ENCODE data around the gene TRIM17. TPM values are rescaled to one million over a fixed set of nuclear protein-coding genes. Genes with fewer than 3 reads are reported as not detected.

TRIM17 gene
- total and polyA plus RNA-seq, 2 of the 8 experiments (the other 6 are each of a cell fraction or from before 2014, with no cell fraction given), result 1.1 to 2.2 TPM

DNA sequence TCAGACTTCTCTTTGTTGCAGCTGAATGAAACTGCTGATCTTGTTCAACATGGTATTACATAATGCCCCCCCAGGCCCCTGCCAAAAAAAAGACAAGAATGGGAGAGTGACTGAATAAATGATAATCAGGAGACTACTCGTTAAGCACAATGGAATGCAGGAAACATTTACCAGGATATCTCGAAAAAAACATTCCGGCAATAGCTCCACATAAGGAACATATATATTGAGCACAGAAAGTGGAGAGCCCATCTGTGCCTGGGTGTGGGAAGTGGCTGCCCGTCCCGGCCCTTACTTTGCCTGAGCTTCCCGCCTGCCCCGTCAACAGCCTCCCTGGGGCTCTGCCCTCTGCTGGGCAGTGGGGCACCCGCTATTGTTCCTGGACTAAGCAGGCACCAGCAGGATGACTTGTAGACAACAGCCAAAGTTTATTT lies 23.4 kb downstream of the TRIM17 start (continued):
- TF ChIP-seq, protein P1, sequence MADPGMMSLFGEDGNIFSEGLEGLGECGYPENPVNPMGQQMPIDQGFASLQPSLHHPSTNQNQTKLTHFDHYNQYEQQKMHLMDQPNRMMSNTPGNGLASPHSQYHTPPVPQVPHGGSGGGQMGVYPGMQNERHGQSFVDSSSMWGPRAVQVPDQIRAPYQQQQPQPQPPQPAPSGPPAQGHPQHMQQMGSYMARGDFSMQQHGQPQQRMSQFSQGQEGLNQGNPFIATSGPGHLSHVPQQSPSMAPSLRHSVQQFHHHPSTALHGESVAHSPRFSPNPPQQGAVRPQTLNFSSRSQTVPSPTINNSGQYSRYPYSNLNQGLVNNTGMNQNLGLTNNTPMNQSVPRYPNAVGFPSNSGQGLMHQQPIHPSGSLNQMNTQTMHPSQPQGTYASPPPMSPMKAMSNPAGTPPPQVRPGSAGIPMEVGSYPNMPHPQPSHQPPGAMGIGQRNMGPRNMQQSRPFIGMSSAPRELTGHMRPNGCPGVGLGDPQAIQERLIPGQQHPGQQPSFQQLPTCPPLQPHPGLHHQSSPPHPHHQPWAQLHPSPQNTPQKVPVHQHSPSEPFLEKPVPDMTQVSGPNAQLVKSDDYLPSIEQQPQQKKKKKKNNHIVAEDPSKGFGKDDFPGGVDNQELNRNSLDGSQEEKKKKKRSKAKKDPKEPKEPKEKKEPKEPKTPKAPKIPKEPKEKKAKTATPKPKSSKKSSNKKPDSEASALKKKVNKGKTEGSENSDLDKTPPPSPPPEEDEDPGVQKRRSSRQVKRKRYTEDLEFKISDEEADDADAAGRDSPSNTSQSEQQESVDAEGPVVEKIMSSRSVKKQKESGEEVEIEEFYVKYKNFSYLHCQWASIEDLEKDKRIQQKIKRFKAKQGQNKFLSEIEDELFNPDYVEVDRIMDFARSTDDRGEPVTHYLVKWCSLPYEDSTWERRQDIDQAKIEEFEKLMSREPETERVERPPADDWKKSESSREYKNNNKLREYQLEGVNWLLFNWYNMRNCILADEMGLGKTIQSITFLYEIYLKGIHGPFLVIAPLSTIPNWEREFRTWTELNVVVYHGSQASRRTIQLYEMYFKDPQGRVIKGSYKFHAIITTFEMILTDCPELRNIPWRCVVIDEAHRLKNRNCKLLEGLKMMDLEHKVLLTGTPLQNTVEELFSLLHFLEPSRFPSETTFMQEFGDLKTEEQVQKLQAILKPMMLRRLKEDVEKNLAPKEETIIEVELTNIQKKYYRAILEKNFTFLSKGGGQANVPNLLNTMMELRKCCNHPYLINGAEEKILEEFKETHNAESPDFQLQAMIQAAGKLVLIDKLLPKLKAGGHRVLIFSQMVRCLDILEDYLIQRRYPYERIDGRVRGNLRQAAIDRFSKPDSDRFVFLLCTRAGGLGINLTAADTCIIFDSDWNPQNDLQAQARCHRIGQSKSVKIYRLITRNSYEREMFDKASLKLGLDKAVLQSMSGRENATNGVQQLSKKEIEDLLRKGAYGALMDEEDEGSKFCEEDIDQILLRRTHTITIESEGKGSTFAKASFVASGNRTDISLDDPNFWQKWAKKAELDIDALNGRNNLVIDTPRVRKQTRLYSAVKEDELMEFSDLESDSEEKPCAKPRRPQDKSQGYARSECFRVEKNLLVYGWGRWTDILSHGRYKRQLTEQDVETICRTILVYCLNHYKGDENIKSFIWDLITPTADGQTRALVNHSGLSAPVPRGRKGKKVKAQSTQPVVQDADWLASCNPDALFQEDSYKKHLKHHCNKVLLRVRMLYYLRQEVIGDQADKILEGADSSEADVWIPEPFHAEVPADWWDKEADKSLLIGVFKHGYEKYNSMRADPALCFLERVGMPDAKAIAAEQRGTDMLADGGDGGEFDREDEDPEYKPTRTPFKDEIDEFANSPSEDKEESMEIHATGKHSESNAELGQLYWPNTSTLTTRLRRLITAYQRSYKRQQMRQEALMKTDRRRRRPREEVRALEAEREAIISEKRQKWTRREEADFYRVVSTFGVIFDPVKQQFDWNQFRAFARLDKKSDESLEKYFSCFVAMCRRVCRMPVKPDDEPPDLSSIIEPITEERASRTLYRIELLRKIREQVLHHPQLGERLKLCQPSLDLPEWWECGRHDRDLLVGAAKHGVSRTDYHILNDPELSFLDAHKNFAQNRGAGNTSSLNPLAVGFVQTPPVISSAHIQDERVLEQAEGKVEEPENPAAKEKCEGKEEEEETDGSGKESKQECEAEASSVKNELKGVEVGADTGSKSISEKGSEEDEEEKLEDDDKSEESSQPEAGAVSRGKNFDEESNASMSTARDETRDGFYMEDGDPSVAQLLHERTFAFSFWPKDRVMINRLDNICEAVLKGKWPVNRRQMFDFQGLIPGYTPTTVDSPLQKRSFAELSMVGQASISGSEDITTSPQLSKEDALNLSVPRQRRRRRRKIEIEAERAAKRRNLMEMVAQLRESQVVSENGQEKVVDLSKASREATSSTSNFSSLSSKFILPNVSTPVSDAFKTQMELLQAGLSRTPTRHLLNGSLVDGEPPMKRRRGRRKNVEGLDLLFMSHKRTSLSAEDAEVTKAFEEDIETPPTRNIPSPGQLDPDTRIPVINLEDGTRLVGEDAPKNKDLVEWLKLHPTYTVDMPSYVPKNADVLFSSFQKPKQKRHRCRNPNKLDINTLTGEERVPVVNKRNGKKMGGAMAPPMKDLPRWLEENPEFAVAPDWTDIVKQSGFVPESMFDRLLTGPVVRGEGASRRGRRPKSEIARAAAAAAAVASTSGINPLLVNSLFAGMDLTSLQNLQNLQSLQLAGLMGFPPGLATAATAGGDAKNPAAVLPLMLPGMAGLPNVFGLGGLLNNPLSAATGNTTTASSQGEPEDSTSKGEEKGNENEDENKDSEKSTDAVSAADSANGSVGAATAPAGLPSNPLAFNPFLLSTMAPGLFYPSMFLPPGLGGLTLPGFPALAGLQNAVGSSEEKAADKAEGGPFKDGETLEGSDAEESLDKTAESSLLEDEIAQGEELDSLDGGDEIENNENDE (IDR thresholded peaks at IDR 0.05; ENCODE audit: insufficient replicate concordance, low read length), result no peak
- TF ChIP-seq HDAC2 (IDR thresholded peaks at IDR 0.05; ENCODE audit: borderline replicate concordance in 1 of 2, low read depth in 2 of 2, low read length in 2 of 2) (no peak), CTCF (IDR thresholded peaks at IDR 0.05; ENCODE audit: control extremely low read depth in 1 of 3, insufficient read depth in 1 of 3, low read depth in 1 of 3, low read length in 3 of 3) (peak; percentile 42 to 44 (median 43)), RAD21 (IDR thresholded peaks at IDR 0.05 in 1 of 2, conservative IDR thresholded peaks at IDR 0.05 in 1 of 2; ENCODE audit: low read depth in 2 of 2, low read length in 2 of 2) (peak; percentile 31 to 50), EZH2 (IDR thresholded peaks at IDR 0.05; ENCODE audit: low read depth, low read length, severe bottlenecking) (no peak)
